HT1080 (cell line): ENCODE results near the gene ZNF524. TPM values are rescaled to one million over a fixed set of nuclear protein-coding genes. Genes with fewer than 3 reads are reported as not detected.
"Not testable (repeated sequence)": the region's sequence is repeated elsewhere in the genome, so short reads cannot be mapped to it uniquely, and the experiment has no call there.

ENCODE experiments used
- DNase-seq: peaks from one replicate; pipeline ENCODE4 v3.0.0-alpha.2; 2015; ENCODE audit warnings: low read depth
- total RNA-seq: library from RNA; depleted of rRNA; stranded (reverse); fragments of >200 nt; shearing (Covaris generic); gene quantifications from 2 replicates; pipeline ENCODE4 v1.2.3, GENCODE V29; 2014

Gene ZNF524
- total RNA-seq, 1 experiment from 2014 or later: 26.2 TPM

DNA sequence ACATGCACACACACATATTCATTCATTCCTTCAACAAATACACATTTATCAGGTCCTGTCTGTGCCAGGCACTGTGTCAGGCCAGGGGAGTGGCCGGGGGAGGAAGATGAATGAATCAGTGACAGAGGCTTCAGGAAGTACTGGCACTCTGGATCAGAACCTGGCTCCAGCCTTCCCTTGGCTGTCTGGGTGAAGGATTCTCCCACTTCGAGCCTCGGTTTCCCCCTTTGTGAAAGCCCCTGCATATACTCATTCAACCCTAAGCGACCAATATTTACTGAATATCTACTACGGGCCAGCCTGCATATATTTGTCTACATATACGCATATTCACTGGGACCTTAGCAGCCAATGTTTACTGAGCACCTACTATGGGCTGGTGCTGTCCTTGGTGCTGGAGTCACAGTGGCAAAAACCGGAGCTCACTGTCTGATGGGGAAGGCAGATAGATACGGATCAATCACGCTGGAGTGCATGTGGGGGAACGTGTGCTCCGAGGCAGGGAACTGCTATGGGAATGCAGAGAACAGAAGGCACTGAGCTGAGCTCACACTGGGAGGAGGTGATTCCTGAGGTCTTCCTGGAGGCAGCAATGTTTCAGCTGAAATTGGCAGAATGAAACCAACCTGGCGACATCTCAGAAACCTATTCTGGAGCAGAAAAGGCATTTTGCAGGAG is 18.8 kb upstream of the ZNF524 start:
- no peak for DNase-seq

DNA sequence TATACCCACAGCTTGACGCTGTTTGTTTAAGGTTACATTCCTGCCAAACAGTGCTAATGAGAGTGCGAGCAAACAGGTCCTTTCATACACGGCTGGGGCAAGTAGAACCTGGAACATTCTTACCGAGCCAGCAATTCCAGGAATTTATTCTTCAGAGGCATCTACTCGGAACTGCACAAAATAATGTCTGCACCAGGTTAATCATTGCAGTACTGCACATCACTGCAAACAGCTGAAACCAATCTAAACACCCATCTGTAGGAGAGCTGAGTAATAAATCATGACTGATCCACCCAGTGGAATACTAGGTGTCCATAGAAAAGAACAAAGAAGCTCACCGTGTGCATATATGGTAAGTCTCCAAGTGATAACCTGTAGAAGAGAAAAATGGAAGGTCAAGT is 18.3 kb upstream of the ZNF524 start:
- no peak for DNase-seq

DNA sequence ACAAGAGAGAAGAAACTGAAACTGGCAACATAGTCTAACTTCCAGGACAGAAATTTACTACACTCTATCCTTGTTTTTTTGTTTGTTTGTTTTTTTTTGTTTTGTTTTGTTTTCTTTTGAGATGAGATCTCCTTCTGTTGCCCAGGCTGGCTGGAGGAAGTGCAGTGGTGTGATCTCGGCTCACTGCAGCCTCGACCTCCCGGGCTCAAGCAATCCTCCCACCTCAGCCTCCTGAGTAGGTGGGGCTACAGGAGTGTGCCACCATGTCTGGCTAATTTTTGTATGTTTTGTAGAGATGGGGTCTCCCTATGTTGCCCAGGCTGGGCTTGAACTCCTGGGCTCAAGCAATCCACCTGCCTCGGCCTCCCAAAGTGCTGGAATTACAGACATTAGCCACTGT is 17.8 kb upstream of the ZNF524 start:
- not testable (repeated sequence) for DNase-seq

DNA sequence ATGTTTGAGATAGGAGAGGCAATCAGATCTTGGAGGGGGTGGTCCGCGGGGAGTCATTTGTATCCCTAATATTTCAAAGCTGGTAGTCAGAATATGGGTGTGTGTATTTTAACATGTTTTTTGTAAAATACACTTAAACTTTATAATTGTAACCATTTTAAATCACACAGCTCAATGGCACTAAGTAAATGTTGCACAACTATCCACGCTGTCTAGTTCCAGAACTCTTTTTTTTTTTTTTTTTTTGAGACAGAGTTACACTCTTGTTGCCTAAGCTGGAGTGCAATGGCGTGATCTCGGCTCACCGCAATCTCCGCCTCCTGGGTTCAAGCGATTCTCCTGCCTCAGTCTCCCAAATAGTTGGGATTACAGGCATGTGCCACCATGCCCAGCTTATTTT is 16.2 kb upstream of the ZNF524 start:
- not testable (repeated sequence) for DNase-seq

DNA sequence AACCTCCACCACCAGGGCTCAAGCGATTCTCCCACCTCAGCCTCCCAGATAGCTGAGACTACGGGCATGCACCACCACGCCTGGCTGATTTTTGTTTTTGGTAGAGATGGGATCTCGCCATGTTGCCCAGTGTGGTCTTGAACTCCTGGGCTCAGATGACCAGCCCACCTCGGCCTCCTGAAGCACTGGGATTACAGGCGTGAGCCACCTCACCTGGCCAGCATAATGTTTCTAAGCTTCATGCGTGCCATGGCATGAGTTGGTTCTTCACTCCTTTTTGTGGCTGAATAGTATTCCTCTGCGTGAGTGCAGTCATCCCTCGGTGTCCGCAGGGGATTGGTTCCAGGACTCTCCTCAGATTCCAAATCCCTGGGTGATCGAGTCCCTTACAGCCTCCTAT is 15.2 kb upstream of the ZNF524 start:
- no peak for DNase-seq

DNA sequence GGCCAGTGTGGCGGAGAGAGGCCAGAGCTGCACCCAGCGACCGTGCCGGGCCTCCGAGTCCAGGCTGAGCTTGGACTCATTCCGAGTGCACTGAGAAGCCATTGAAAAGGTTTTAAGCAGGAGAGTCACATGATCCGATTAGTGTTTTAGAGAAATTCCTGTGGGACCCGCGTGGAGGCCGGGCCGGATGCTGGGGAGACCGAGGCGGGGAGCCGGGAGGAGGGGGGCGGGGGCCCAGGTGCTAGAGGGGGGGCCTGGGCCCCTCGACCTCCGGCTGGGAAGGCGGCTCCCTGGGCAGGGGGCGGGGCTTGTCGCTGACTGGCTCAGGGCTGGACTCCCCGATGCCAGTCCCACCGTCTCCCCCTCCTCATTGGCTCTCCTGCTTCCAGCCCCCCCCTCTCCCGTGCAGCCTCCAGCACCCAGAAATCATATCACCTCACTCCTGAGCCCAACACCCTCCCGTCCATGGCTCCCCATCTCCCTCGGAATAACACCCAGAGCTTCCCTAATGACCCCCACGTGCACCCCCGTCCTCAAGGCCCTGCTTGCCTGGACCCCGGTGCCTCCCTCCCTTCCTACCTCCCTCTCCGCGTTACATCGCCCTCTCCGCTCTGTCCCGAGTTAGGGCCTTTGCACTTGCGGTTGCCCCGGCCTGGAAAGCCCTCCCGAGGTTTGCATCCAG is 14.3 kb upstream of the ZNF524 start:
- DNase-seq: no peak

DNA sequence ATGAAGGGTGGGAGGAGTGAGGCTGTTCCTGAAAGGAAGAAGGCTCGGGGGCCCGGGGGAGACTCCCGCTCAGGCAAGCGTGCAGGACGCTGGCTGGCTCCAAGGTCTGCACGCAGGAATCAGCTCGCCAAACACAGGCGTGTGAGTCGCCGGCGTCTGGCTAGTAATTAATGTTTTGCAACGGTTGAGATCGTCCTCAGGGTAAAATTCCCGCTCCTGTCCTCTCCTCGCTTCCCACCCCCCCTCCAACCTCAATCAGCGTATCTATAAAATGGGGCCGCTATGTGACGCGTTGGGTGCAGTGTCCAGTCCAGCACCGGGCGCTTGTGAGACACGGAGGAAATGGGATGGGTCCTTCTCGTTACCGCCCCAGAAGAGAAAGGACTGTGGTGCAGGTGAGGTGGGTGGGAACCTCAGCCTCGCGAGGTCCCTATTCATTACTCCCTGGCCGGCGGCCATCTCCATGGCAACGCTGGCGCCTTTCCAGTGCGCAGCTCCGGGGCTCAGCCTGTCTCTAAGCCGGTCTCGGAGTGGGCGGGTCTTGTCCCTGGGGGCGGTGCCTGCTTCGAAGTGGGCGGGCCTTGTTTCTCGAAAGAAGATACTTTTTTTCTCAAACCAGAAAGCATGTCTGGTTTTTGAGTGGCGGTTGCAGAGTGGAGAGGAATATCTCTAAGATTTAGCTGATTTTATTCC is 13.0 kb upstream of the ZNF524 start:
- DNase-seq: peak; percentile 74

DNA sequence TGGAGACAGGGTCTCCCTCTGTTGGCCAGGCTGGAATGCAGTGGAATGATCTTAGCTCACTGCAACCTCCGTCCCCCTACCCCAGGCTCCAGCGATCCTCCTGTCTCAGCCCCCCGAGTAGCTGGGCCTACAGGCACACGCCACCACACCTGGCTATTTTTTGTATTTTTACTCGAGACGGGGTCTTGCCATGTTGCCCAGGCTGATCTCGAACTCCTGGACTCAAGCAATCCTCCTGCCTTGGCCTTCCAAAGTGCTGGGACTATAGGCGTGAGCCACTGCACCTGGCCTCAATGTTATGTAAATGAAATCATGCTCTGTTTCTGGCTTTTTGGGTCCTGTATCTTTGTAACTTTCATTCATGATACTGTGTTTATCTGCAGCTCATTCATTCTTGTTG is 11.3 kb upstream of the ZNF524 start:
- no peak for DNase-seq

DNA sequence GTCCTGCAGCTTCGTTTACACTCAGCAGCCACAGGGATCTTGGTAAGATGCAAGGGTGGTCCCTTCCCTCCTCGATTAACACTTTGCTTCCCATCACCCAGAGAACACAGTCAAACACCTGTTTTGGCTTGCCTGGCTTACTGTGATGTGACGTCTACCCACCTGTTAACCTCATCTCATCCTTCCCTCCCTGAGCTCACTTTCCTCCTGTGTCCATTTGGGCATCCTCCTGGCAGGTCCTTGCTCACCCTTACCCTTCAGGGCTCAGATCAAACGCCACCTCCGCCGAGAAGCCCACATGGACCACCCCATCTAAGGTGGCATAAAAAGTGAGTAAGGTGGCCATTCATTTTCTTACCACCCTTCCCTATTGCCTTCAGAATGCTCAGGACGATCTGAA is 10.0 kb upstream of the ZNF524 start:
- DNase-seq: no peak

DNA sequence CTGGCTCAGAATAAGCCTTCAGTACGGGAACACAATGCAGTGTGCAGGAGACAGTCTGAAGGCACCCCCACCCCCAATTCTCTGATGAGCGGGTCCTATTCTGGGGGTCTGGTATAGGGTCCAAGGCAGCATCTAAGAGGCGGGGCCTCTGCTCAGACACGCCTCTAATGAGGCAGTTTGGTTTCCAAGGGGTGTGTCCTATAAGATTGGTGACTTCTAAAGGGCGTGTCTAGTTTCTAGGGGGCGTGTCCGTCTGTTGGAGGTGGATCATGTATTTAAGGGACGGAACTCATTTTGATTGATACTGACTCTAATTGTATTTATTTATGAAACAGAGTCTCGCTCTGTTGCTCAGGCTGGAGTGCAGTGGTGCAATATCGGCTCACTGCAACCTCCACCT is 9.5 kb upstream of the ZNF524 start:
- DNase-seq: no peak

DNA sequence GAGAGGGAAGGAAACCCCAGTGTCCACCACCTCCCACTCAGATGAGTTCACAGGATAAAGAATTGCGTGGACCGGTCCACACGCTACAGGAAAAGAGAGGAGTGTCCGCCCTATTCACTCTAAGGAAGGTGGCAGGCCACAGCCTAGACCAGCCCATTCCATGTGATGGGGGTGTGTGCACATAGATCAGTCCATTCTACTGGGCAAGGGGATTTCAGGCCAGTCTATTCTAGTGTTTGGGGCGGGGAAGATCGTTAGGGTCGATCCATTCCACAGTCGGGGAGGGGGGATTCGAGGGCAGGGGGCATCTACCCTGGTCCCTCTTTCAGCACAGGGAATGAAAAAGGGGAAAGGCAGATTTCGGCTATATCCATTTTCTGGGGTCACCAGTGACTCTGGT is 8.5 kb upstream of the ZNF524 start:
- DNase-seq: no peak

DNA sequence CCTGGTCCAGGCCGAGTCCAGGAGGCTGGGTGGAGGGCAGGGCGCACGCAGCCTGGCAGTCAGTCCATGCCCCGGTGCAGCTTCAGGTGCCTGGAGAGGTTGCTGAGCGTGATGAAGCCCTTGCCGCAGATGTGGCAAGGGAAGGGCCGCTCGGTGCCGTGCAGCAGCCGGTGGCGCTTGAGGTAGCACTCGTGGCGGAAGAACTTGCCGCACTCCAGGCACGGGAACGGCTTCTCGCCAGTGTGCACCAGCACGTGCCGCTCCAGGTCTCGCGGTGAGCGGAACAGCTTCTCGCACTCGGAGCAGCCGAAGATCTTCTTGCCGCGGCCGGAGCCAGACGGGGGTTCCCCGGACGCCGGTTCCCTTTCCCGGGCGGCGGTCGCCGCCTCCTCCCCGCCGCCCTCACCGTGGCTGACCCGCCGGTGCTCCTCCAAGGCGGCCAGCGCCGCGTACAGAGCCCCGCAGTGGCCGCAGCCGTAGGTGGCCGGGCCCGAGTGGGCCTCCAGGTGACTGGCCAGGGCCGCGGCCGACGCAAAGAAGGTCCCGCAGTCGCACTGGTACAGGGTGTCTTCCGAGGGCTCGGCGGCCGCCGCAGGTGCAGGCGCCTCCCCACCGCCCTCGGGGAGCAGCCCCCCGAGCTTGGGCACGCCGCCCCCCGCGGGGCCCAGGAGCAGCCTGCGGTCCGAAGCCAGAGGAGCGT is 7.5 kb upstream of the ZNF524 start:
- DNase-seq: no peak

DNA sequence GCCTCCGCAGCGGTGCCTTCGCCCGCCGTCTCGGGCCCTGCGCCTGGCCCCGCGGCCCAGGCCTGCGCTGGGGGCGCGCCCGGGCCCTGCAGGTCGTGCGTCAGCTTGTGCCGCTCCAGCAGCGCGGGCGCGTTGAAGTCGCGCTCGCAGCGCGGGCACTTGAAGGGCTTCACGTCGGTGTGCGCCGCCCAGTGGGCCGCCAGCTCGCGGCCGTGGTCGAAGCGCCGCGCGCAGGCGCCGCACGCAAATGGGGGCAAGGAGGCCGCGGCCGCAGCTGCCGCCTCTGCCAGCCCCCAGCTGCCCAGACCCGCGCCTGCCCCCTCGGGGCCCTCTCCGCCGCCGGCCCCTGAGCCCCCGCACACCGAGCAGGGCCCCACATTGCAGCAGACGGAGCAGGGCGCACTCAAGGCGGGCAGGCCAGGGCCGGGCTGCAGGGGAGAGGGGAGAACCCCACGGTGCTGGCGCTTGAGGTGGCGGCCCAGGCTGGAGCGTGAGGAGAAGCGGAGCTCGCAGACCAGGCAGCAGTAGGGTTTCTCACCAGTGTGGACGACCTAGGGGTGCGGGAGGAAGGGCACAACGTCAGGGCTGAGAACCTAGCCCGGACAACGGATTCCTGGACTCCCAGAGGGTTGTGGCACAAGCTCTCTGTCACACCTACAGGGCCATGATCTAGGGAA is 6.9 kb upstream of the ZNF524 start:
- no peak for DNase-seq

DNA sequence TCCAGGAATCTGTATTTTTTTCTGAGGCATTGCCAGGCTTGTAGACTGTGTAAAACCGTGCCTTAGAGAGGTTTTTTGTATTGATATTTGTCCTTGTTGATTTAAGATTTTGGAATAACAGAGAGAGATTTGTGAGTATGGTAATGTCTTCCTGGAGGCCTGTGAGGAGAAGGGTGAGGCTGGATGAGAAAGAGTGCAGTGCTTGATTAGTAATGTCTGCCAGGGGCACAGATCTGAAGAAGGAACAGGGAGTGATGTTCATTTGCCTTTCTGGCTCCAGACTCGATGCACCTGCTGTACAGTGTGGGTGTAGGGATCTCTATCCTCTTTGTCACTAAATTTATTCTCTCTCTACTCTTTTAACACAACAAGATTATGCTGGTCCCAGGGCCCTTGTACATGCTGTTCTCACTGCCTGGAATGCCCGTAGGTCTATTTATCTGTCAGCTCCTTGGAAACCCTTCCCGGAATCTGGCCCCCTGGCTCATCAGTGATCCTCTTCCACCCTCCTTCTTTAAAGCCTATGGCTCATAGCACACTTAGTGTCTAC is 5.0 kb upstream of the ZNF524 start:
- no peak for DNase-seq

DNA sequence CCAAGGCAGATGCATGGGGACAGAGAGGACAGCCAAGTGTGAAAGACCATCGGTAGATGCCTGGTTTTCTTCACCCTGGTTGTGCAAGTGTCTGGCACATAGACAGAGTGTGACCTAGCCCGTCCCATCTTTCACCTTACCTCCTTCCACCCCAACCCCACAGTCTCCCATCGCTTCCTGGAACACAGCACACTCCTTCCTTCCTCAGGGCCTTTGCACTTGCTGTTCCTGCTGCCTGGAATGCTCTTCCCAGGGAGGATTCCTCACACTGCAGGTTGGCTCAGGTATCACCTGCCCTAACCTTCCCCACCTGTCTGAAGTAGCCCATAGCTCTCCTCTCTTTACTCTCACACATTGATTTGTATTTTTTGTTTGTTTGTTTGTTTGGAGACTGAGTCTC is 3.8 kb upstream of the ZNF524 start:
- no peak for DNase-seq

DNA sequence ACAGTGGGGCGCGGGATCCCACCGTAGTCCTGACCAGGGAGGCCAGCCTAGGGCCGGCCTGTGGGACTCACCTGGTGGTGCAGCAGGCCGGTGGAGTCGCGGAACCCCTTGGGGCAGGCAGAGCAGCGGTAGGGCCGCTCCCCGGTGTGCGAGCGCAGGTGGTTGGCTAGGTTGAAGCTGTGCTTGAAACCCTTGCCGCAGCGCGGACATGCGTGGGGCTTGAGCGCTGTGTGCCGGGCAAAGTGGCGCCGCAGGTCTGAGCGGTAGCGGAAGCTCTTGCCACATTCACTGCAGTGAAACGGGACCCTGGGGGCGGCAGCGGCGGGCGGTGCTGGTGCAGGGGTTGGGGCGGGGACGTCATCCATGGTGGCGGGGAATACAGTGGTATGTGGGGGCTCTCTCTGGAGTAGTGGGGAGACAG is 2.6 kb upstream of the ZNF524 start:
- no peak for DNase-seq

DNA sequence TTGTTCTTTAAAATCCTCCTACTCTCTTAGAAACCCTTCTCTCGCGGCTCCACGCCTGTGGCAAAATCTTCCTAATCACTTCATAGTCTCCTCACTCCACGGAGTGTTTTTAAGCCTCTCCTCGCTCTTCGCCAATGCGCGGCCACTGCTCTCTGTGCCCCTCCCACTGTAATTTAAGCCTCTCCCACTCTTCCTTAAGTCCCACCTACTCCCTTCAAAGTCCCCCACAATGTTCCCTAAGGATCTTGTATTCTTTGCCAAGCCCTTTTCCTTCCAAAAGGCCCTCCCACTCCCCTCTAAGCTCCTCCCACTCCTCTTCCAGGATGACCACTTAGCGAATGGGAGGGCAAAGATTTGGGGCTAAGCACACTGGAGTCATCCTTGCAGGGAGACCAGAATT is 2.1 kb upstream of the ZNF524 start:
- no peak for DNase-seq

DNA sequence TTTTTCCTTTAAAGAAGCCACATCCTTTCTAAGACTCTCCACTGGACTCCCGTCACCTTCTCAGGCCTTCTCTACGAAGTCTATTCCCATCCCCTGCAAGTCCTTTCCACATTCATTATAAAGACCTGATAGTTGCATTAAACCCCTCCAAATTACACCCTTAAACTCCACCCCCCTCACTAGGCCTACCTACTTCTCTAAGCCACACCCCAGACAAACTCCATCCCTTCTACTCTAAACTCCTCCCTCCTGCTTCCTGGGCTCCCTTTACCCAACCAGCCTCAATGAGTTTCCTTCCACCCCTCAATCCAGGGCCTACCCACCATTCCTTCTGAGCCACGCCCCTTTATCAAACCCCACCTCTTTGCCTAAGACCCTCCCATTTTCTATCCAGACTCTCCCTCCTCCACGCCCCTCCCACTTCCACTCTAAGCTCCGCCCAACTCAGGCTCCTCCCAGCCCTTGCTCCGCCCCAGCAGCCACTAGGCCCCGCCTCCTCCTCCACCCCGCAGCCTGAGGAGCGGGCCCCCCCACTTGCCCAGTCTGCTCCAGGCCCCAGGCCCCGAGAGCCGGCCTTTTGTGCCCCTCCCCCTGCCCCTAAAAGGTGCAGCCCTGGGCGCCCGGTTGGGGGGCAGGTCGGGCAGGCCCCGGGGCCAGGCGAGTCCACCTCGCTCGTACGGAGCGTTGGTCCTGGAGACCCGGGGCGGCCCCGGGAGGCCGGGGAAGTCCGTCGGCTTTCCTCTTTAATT is 1.2 kb upstream of the ZNF524 start:
- DNase-seq: peak; percentile 97

DNA sequence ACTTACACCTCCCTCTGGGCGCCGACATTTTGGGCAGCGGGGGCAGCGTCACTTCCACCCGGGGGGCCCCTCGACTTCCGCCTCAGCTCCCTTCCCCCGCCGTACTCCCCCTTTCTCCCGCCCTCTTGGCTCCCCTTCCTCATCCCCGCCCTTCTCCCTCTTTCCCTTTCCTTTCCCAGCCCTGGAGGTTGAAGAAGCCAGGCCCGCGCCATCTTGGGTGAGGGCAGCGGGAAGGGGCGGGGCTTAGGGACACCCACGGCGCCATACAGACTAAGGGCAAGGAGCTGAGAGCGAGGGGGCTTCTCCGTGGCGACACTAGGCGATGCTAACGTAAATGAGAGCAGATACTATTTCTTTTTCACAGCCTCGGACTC is 633 bp upstream of the ZNF524 start, which contains the start of gene FIZ1:
FIZ1 (minus strand) TSS at position 50 of the 374 bp plus-strand sequence. CDS start 1,652 bp downstream, outside the sequence.
- DNase-seq: peak; percentile 98

DNA sequence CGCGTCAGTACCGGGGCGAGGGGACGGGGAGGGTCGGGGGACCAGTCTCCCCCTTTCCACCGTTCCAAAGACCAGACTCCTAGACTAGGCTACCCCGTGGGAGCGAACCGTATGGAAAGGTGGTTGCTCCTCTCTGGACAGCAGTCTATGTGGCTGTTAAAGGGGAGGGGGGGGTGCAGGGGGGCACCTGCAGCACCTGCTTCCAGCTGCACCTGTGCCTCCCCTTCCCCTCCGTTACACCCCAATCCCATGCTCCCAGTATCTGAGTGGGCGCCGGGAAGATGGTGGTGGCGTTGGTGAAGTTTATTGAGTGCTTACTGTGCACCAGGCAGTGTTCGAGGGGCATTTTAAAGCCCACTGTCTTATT is 557 bp downstream of the ZNF524 start:
- DNase-seq: no peak
